ENCODE results near the gene TBC1D22A. TPM values are rescaled to one million over a fixed set of nuclear protein-coding genes. Genes with fewer than 3 reads are reported as not detected.

The TBC1D22A gene
- polyA plus RNA-seq, 1 of the 3 experiments (the other 2 are of a cell fraction), result 16.5 TPM

- no peak overlapping the region for H3K9ac ChIP-seq
- no peak overlapping the region for H3K4me3 ChIP-seq (ENCODE audit: low read depth in 2 of 2, low read length in 1 of 2)
- no peaks in the 10 kb centered on the region for H4K20me1 ChIP-seq (ENCODE audit: insufficient read depth)
- H3K4me2 ChIP-seq, result no peak overlapping the region
- no peaks in the 10 kb centered on the region for H3F3A ChIP-seq (replicated peaks; ENCODE audit: insufficient read depth)
- H3K36me3 ChIP-seq (replicated peaks in 1 of 2; ENCODE audit: control insufficient read depth in 1 of 2, insufficient read depth in 2 of 2, low read length in 1 of 2), result no peaks in the 10 kb centered on the region
- no peaks in the 10 kb centered on the region for H3K9me3 ChIP-seq
- no peaks in the 10 kb centered on the region for H3K27me3 ChIP-seq (ENCODE audit: insufficient read depth)
- H3K4me1 ChIP-seq (ENCODE audit: control insufficient read depth in 1 of 2, insufficient read depth in 2 of 2, low read depth in 1 of 2, low read length in 1 of 2), result peaks cover 0 to 4% of the 10 kb centered on the region in 2 experiments; a peak in 1 of 4 replicates
- no peak for DNase-seq
- no peaks in the 10 kb centered on the region for H3K79me2 ChIP-seq (ENCODE audit: insufficient read depth)
- TF ChIP-seq EZH2phosphoT487 (IDR thresholded peaks at IDR 0.05; ENCODE audit: borderline replicate concordance, low read depth) (no peak), GABPA (IDR thresholded peaks at IDR 0.05; ENCODE audit: low read depth) (no peak), CTCF (IDR thresholded peaks at IDR 0.05) (no peak), YY1 (IDR thresholded peaks at IDR 0.05; ENCODE audit: low read depth) (no peak), ELF1 (IDR thresholded peaks at IDR 0.05) (no peak), IRF3 (IDR thresholded peaks at IDR 0.05; ENCODE audit: low read depth, low read length) (no peak)
- CTCF ChIA-PET, result interaction anchor here (1.7 kb wide), 1 partner anchor 359 kb away, joined by 6 read pairs; no protein-coding TSS in a partner anchor
- no peak overlapping the region for H3K27ac ChIP-seq (ENCODE audit: low read depth in 2 of 2, low read length in 1 of 2)
- H2AFZ ChIP-seq (ENCODE audit: low read depth), result no peak overlapping the region
- POLR2A ChIA-PET, result no interaction called here
- H3K9me2 ChIP-seq, result no peaks in the 10 kb centered on the region
- WGBS (ENCODE audit: low lambda C conversion rate), result 90% methylated on average over 5 of the region's 10 CpGs
Observed at GRCh38 chr22:47162865-47163264, 400.4 kb downstream of the TBC1D22A start.

- WGBS (ENCODE audit: low lambda C conversion rate), result 97% methylated on average over 6 of the region's 10 CpGs
- no peaks in the 10 kb centered on the region for H3K79me2 ChIP-seq (ENCODE audit: insufficient read depth)
- no peaks in the 10 kb centered on the region for H3K27me3 ChIP-seq (ENCODE audit: insufficient read depth)
- ChIA-PET CTCF (no interaction called here), POLR2A (no interaction called here)
- H4K20me1 ChIP-seq (ENCODE audit: insufficient read depth), result no peaks in the 10 kb centered on the region
- peaks cover 0 to 4% of the 10 kb centered on the region in 2 experiments; a peak in 1 of 4 replicates for H3K4me1 ChIP-seq (ENCODE audit: control insufficient read depth in 1 of 2, insufficient read depth in 2 of 2, low read depth in 1 of 2, low read length in 1 of 2)
- H3K36me3 ChIP-seq (replicated peaks in 1 of 2; ENCODE audit: control insufficient read depth in 1 of 2, insufficient read depth in 2 of 2, low read length in 1 of 2), result no peaks in the 10 kb centered on the region
- H2AFZ ChIP-seq (ENCODE audit: low read depth), result no peak overlapping the region
- H3K27ac ChIP-seq (ENCODE audit: low read depth in 2 of 2, low read length in 1 of 2), result no peak overlapping the region
- no peaks in the 10 kb centered on the region for H3F3A ChIP-seq (replicated peaks; ENCODE audit: insufficient read depth)
- no peak overlapping the region for H3K9ac ChIP-seq
- no peaks in the 10 kb centered on the region for H3K9me3 ChIP-seq
- no peaks in the 10 kb centered on the region for H3K9me2 ChIP-seq
- no peak for TF ChIP-seq MEF2A (IDR thresholded peaks at IDR 0.05; ENCODE audit: borderline replicate concordance, low read depth)
- TF ChIP-seq POLR2AphosphoS5 (IDR thresholded peaks at IDR 0.05; ENCODE audit: low read depth, low read length), result no peak
- TF ChIP-seq YY1 (IDR thresholded peaks at IDR 0.05; ENCODE audit: low read depth), result no peak
- H3K4me3 ChIP-seq (ENCODE audit: low read depth in 2 of 2, low read length in 1 of 2), result no peak overlapping the region
- DNase-seq, result no peak
- H3K4me2 ChIP-seq, result no peak overlapping the region
Observed at GRCh38 chr22:47163481-47163855, 401.0 kb downstream of the TBC1D22A start.
